ENCODE measurements around the gene FEM1A. TPM values are rescaled to one million over a fixed set of nuclear protein-coding genes. Genes with fewer than 3 reads are reported as not detected.

FEM1A gene
- total RNA-seq: 7.4 and 10.7 TPM in 2 replicates

GRCh38 chr19:4791183-4792018 lies at the start of gene FEM1A:
Gene FEM1A, plus strand, starts transcription at chr19:4791734. Its CDS starts 121 bp downstream, at chr19:4791855.

GRCh38 chr19:4831304-4831978 lies 39.9 kb downstream of the FEM1A start, which contains the start of gene TICAM1:
Gene TICAM1, minus strand, starts transcription at chr19:4831712. Its CDS starts 13,335 bp downstream, at chr19:4818377.

Other genes with a start within 250 kb of the FEM1A start
- gene SEMA6B, start 232.1 kb upstream of the FEM1A start, total RNA-seq: 0.23 and 0.30 TPM in 2 replicates
- 1.5 and 5.6 TPM in 2 replicates for gene TNFAIP8L1, start 152.2 kb upstream of the FEM1A start, total RNA-seq
- gene MYDGF, start 121.4 kb upstream of the FEM1A start, total RNA-seq: 282 and 364 TPM in 2 replicates
- gene DPP9, start 67.9 kb upstream of the FEM1A start, total RNA-seq: 20.8 and 71.0 TPM in 2 replicates
- gene TICAM1, start 40.0 kb downstream of the FEM1A start, total RNA-seq: 2.7 and 7.7 TPM in 2 replicates
- 276 and 443 TPM in 2 replicates for gene PLIN3, start 75.9 kb downstream of the FEM1A start, total RNA-seq
- gene ARRDC5, start 111.2 kb downstream of the FEM1A start, total RNA-seq: not detected in 2 replicates
- 8.3 and 46.6 TPM in 2 replicates for gene UHRF1, start 117.8 kb downstream of the FEM1A start, total RNA-seq
- gene KDM4B, start 177.4 kb downstream of the FEM1A start, total RNA-seq: 24.6 and 35.9 TPM in 2 replicates

All from smooth muscle cell of the umbilical artery (primary cell).